Measurements from ENCODE around the gene RFX4. TPM values are rescaled to one million over a fixed set of nuclear protein-coding genes. Genes with fewer than 3 reads are reported as not detected.
"Not testable (repeated sequence)": the region's sequence is repeated elsewhere in the genome, so short reads cannot be mapped to it uniquely, and the experiment has no call there.

RFX4 gene
- total RNA-seq, 1 donor from 2014 or later: not detected

- no peak for DNase-seq (ENCODE audit: low read depth)
- H3K4me3 ChIP-seq (ENCODE audit: low read depth, low read length): no peak overlapping the region
- TF ChIP-seq, protein P1, sequence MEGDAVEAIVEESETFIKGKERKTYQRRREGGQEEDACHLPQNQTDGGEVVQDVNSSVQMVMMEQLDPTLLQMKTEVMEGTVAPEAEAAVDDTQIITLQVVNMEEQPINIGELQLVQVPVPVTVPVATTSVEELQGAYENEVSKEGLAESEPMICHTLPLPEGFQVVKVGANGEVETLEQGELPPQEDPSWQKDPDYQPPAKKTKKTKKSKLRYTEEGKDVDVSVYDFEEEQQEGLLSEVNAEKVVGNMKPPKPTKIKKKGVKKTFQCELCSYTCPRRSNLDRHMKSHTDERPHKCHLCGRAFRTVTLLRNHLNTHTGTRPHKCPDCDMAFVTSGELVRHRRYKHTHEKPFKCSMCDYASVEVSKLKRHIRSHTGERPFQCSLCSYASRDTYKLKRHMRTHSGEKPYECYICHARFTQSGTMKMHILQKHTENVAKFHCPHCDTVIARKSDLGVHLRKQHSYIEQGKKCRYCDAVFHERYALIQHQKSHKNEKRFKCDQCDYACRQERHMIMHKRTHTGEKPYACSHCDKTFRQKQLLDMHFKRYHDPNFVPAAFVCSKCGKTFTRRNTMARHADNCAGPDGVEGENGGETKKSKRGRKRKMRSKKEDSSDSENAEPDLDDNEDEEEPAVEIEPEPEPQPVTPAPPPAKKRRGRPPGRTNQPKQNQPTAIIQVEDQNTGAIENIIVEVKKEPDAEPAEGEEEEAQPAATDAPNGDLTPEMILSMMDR (conservative IDR thresholded peaks at IDR 0.05; ENCODE audit: low read depth, low read length): no peak
These were observed 18.7 kb downstream of the RFX4 start for GRCh38 chr12:106601496-106601895.

DNA sequence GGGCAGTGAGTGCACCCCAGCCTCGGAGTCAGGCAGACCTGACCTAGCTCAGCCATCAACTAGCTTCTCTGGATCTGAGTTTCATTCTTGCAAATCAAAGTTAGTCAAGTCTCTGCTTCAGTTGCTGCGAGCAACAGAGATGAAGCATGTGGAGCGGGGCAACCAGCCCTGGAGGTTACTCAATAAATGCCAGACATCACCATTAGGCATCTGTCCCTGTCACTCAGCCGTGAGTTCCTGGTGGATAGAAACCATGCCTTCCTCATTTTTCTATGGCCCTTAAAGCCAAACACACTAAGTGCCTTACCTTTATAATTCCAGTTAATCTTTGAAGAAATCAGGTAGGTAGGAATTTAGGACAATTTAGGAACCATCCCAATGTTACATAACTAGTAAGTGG lies 19.3 kb downstream of the RFX4 start:
- DNase-seq (ENCODE audit: low read depth): no peak
- no peak overlapping the region for H3K4me3 ChIP-seq (ENCODE audit: low read depth, low read length)
- TF ChIP-seq, protein P1 (conservative IDR thresholded peaks at IDR 0.05; ENCODE audit: low read depth, low read length): no peak

DNA sequence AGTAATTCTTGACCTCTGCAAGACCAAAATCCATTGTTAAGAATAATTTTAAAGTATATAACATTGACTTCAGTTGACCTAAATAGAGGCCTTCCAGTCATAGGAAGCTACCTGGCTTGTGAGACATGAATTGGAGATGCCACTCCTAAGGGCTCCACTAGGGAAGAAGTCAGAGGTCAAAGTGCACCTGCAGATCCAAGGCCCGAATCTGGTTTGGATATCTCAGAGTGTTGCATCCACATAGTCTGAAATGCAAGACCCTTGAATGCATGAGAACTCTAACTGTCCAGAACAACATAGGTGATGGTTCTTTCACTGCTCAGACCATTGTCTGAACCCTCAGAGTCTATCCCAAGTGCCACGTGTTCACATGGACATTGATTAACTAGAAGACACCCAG lies 22.4 kb downstream of the RFX4 start:
- H3K4me3 ChIP-seq (ENCODE audit: low read depth, low read length): no peak overlapping the region
- TF ChIP-seq, protein P1 (conservative IDR thresholded peaks at IDR 0.05; ENCODE audit: low read depth, low read length): no peak
- no peak for DNase-seq (ENCODE audit: low read depth)

DNA sequence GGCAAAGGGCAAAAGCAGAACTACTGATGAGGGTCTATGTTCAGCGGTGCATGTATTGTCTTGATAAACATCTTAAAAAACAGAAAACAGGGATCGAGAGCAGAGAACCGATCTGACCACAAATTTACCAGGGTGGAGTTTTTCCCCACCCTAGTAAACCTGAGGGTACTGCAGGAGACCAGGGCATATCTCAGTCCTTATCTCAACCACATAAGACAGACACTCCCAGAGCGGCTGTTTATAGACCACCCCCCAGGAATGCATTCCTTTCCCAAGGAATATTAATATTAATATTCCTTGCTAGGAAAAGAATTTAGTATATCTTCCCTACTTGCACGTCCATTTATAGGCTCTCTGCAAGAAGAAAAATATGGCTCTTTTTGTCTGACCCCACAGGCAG lies 37.8 kb downstream of the RFX4 start:
- not testable (repeated sequence) for H3K4me3 ChIP-seq (ENCODE audit: low read depth, low read length); DNase-seq (ENCODE audit: low read depth)

GRCh38 chr12:106625976-106626375 lies 43.2 kb downstream of the RFX4 start:
- no peak overlapping the region for H3K4me3 ChIP-seq (ENCODE audit: low read depth, low read length)
- no peak for DNase-seq (ENCODE audit: low read depth)
- TF ChIP-seq, protein P1 (conservative IDR thresholded peaks at IDR 0.05; ENCODE audit: low read depth, low read length): no peak

- TF ChIP-seq, protein P1 (conservative IDR thresholded peaks at IDR 0.05; ENCODE audit: low read depth, low read length): no peak
- no peak overlapping the region for H3K4me3 ChIP-seq (ENCODE audit: low read depth, low read length)
- DNase-seq (ENCODE audit: low read depth): no peak
These were observed 47.2 kb downstream of the RFX4 start for GRCh38 chr12:106629797-106630659.

DNA sequence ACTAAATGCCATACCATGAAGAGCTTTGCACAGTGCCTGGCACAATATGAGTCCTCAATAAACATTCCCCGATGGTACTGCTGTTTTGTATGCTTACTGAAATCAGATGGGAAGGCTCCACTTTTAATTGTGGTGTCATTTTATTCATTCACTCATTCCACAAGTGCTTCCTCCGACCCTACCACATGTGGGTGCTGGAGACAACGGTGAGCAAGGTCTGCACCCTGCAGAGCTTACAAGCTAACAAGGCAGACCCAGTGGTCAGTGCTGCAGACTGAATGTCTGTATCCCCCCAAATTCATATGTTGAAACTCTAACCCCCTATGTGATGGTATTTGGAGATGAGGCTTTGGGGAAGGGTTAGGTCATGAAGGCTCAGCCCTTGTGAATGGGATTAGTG lies 48.3 kb downstream of the RFX4 start:
- TF ChIP-seq, protein P1 (conservative IDR thresholded peaks at IDR 0.05; ENCODE audit: low read depth, low read length): no peak
- H3K4me3 ChIP-seq (ENCODE audit: low read depth, low read length): no peak overlapping the region
- no peak for DNase-seq (ENCODE audit: low read depth)

Measured in epithelial cell of proximal tubule (primary cell).